GM15510 (cell line): ENCODE measurements around the gene B3GALNT2.
A peak's percentile ranks its signal among the peaks of the same experiment; 100 is the strongest.

Source experiments
- POLR2A ChIP-seq: IDR thresholded peaks from 3 replicates; pipeline ENCODE4 v1.6.1; 2011; ENCODE audit warnings: borderline replicate concordance; ENCODE audit not compliant: insufficient read length; ENCODE audit errors: extremely low read depth

Gene B3GALNT2

GRCh38 chr1:235504122-235504493 lies at the start of gene B3GALNT2:
Gene B3GALNT2, minus strand, starts transcription at chr1:235504452. Its CDS starts 200 bp downstream, at chr1:235504252.
- TF ChIP-seq POLR2A: peak; percentile 63

GRCh38 chr1:235553112-235553551 lies 48.9 kb upstream of the B3GALNT2 start:
- no peak for TF ChIP-seq POLR2A

GRCh38 chr1:235552146-235552716 lies 48.0 kb upstream of the B3GALNT2 start:
- TF ChIP-seq POLR2A: no peak

GRCh38 chr1:235549351-235550139 lies 45.3 kb upstream of the B3GALNT2 start:
- no peak for TF ChIP-seq POLR2A

GRCh38 chr1:235545292-235545930 lies 41.2 kb upstream of the B3GALNT2 start:
- TF ChIP-seq POLR2A: no peak

GRCh38 chr1:235533476-235534168 lies 29.4 kb upstream of the B3GALNT2 start:
- TF ChIP-seq POLR2A: no peak

- TF ChIP-seq POLR2A: no peak
Observed at GRCh38 chr1:235532360-235532759, 28.1 kb upstream of the B3GALNT2 start.

- no peak for TF ChIP-seq POLR2A
Observed at GRCh38 chr1:235527196-235527814, 23.1 kb upstream of the B3GALNT2 start.

GRCh38 chr1:235525314-235525713 lies 21.1 kb upstream of the B3GALNT2 start:
- no peak for TF ChIP-seq POLR2A

GRCh38 chr1:235516862-235517446 lies 12.7 kb upstream of the B3GALNT2 start:
- TF ChIP-seq POLR2A: no peak

- TF ChIP-seq POLR2A: no peak
Observed at GRCh38 chr1:235515844-235516512, 11.7 kb upstream of the B3GALNT2 start.

GRCh38 chr1:235513495-235514366 lies 9.5 kb upstream of the B3GALNT2 start:
- no peak for TF ChIP-seq POLR2A
